Breast epithelium (tissue), 3 donors: ENCODE measurements around the gene OXSR1.

Experiments used
- POLR2A ChIP-seq: fragments of 450-650 bp; IDR thresholded peaks from one replicate; pipeline ENCODE4 v1.6.1; 2016; ENCODE audit warnings: antibody characterized with exemption, mild to moderate bottlenecking, moderate library complexity
- POLR2AphosphoS5 ChIP-seq, 3 donors: sonication (generic); formaldehyde crosslinking; IDR thresholded peaks; one replicate each; pipeline ENCODE4 v1.6.1; 2017; ENCODE audit warnings: antibody characterized with exemption in 3 of 3
- TF ChIP-seq, protein P1 (sequence below), 3 donors: fragments of 450-650 bp; IDR thresholded peaks; one replicate each; pipeline ENCODE4 v1.5.1; 2016 to 2017; ENCODE audit warnings: antibody characterized with exemption in 3 of 3, mild to moderate bottlenecking in 3 of 3, moderate library complexity in 3 of 3

DNA sequence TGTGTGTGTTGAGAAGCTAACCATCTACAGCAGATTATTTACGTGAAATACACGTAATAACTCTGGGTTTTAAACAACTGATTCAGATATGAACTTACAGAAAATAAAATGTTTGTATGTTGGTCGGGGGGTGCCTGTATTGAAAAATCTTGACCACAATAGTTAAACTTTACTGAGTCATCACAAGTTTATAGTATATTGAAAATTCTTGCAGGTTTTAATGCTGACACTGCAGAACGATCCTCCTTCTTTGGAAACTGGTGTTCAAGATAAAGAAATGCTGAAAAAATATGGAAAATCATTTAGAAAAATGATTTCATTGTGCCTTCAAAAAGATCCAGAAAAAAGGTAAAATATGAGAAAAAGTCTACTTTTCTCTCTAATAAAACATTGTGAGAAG is 59.0 kb downstream of the OXSR1 start:
- TF ChIP-seq, protein P1, sequence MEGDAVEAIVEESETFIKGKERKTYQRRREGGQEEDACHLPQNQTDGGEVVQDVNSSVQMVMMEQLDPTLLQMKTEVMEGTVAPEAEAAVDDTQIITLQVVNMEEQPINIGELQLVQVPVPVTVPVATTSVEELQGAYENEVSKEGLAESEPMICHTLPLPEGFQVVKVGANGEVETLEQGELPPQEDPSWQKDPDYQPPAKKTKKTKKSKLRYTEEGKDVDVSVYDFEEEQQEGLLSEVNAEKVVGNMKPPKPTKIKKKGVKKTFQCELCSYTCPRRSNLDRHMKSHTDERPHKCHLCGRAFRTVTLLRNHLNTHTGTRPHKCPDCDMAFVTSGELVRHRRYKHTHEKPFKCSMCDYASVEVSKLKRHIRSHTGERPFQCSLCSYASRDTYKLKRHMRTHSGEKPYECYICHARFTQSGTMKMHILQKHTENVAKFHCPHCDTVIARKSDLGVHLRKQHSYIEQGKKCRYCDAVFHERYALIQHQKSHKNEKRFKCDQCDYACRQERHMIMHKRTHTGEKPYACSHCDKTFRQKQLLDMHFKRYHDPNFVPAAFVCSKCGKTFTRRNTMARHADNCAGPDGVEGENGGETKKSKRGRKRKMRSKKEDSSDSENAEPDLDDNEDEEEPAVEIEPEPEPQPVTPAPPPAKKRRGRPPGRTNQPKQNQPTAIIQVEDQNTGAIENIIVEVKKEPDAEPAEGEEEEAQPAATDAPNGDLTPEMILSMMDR (IDR thresholded peaks at IDR 0.05), result no peak
- TF ChIP-seq POLR2AphosphoS5 (IDR thresholded peaks at IDR 0.05), result no peak
- no peak for TF ChIP-seq POLR2A
